WERI-Rb-1 (cell line): Measurements from ENCODE around the gene NUP188.

Experiments used
- DNase-seq: peaks from one replicate; pipeline ENCODE4 v3.0.0-alpha.2; 2020
- H3K27ac ChIP-seq: fragments of 250-450 bp; sonication (Bioruptor Pico); 2 replicates; pipeline ENCODE4 v1.5.1; 2020; ENCODE audit warnings: mild to moderate bottlenecking, moderate library complexity
- H3K27me3 ChIP-seq: fragments of 250-450 bp; sonication (Bioruptor Pico); 2 replicates; pipeline ENCODE4 v1.5.1; 2021; ENCODE audit warnings: mild to moderate bottlenecking, low read depth, moderate library complexity; ENCODE audit not compliant: insufficient read depth, severe bottlenecking
- H3K36me3 ChIP-seq: fragments of 250-450 bp; sonication (Bioruptor Pico); 2 replicates; pipeline ENCODE4 v1.5.1; 2020; ENCODE audit warnings: mild to moderate bottlenecking, moderate library complexity
- H3K4me3 ChIP-seq: 2 replicates; pipeline ENCODE4 v1.5.1; 2011; ENCODE audit warnings: low read depth, mild to moderate bottlenecking, control low read depth, low read length
- H3K9me3 ChIP-seq: fragments of 250-450 bp; sonication (Bioruptor Pico); 2 replicates; pipeline ENCODE4 v1.5.1; 2021; ENCODE audit warnings: mild to moderate bottlenecking, moderate library complexity; ENCODE audit not compliant: severe bottlenecking
- TF ChIP-seq, protein P1 (sequence below): IDR thresholded peaks from 2 replicates; pipeline ENCODE4 v1.5.1; 2011; ENCODE audit warnings: low read depth, mild to moderate bottlenecking, control low read depth, inconsistent platforms, low read length

The NUP188 gene

DNA sequence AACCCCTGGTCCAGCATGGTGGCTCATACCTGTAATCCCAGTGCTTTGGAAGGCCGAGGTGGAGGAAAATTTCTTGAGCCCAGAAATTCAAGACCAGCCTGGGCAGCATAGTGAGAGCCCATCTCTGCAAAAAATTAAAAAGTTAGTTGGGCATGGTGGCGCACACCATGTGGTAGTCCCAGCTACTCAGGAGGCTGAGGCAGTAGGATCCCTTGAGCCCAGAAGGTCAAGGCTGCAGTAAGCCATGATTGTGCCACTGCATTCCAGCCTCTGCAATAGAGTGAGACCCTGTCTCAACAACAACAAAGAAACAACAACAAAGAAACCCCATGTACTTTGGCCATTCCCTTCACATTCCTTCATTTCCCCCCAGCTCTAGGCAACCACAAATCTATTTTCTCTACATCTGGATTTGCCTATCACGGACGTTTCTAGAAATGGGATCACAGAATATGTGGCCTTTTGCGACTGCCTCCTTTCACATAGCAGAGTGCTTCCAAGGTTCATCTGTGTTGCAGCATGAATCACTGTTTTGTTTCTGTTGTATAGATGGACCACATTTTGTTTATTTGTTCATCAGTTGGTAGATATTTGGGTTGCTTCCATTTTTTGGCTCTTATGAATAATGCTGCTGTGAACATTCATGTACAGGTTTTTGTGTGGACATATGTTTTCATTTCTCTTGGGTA lies 106.8 kb downstream of the NUP188 start:
- TF ChIP-seq, protein P1, sequence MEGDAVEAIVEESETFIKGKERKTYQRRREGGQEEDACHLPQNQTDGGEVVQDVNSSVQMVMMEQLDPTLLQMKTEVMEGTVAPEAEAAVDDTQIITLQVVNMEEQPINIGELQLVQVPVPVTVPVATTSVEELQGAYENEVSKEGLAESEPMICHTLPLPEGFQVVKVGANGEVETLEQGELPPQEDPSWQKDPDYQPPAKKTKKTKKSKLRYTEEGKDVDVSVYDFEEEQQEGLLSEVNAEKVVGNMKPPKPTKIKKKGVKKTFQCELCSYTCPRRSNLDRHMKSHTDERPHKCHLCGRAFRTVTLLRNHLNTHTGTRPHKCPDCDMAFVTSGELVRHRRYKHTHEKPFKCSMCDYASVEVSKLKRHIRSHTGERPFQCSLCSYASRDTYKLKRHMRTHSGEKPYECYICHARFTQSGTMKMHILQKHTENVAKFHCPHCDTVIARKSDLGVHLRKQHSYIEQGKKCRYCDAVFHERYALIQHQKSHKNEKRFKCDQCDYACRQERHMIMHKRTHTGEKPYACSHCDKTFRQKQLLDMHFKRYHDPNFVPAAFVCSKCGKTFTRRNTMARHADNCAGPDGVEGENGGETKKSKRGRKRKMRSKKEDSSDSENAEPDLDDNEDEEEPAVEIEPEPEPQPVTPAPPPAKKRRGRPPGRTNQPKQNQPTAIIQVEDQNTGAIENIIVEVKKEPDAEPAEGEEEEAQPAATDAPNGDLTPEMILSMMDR, result no peak
- DNase-seq, result no peak
- H3K27ac ChIP-seq, result no peak overlapping the region
- H3K9me3 ChIP-seq, result no peaks in the 10 kb centered on the region
- no peaks in the 10 kb centered on the region for H3K27me3 ChIP-seq
- H3K36me3 ChIP-seq, result peaks cover 50% of the 10 kb centered on the region
- H3K4me3 ChIP-seq, result no peak overlapping the region
